CD4-positive, alpha-beta T cell treated with Interleukin-15 for 4 hours (primary cell): ENCODE data around the gene OR2B2.
"Not testable (repeated sequence)": the region's sequence is repeated elsewhere in the genome, so short reads cannot be mapped to it uniquely, and the experiment has no call there.

Source experiments
- DNase-seq: peaks from one replicate; pipeline ENCODE4 v3.0.0-alpha.2; 2020; ENCODE audit warnings: low spot score

Gene OR2B2

DNA sequence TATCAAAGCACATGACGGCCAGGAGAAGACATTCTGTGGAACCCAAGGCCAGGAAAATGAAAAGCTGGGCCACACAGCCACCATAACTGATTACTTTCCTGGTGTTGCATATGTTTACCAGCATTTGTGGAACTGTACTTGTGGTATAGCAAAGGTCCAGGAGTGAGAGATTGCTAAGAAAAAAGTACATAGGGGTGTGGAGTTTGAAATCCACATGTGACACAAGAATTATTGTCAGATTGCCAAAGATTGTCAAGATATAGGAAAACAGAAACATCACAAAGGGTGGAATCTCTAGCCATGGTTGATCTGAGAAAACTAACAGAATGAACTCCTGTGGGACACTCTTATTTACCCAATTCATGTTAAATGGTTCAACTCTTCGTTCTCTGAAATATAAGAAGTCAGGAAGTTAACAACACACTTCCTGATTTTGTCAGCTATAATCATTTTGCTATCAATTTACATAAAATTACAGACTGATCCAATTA, at the start of gene OR2B2:
Gene OR2B2, minus strand, starts transcription at position 441 of the 491 bp plus-strand sequence. Its CDS starts 77 bp downstream, at position 364.
- DNase-seq: no peak

DNA sequence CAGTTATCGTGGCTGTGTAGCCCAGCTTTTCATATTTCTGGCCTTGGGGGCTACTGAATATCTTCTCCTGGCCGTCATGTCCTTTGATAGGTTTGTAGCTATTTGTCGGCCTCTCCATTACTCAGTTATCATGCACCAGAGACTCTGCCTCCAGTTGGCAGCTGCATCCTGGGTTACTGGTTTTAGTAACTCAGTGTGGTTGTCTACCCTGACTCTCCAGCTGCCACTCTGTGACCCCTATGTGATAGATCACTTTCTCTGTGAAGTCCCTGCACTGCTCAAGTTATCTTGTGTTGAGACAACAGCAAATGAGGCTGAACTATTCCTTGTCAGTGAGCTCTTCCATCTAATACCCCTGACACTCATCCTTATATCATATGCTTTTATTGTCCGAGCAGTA, 45.3 kb upstream of the OR2B2 start:
- DNase-seq: no peak

DNA sequence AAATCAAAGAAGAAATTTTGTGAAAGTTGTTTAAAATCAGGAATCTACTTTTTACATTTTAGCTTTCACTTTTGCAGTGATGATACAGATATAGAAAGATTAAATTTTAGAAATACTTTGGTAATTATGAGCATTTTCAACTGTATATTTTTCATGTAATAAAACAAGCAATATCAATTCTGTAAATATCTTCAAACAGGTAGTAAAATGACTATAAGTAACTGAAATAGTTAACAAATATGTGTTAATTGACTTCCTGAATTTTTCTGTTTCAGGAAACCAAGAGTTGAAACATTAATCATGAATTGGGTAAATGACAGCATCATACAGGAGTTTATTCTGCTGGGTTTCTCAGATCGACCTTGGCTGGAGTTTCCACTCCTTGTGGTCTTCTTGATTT, 44.7 kb upstream of the OR2B2 start, which contains the start of gene OR2B6:
Gene OR2B6, plus strand, starts transcription at position 301 of the 400 bp plus-strand sequence. Its CDS starts 0 bp downstream, at position 301.
- no peak for DNase-seq

DNA sequence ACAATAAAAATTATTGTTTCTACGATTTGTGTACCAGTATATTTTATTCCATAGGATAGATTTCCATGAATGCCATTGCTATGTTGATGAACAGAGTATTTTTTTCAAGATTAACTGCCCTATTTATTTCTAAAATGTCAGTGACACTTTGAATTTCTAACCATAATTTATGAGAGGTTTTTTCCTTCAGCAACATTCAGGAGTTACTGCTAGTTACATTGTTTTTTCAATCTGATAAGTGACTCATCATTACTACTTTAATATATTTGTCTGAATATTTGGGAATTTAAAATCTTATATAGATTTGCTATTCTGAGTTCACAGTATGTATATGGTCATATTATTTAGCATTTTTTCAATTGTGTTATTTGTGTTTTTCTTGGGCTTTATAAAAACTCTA, 38.8 kb upstream of the OR2B2 start:
- DNase-seq: no peak

DNA sequence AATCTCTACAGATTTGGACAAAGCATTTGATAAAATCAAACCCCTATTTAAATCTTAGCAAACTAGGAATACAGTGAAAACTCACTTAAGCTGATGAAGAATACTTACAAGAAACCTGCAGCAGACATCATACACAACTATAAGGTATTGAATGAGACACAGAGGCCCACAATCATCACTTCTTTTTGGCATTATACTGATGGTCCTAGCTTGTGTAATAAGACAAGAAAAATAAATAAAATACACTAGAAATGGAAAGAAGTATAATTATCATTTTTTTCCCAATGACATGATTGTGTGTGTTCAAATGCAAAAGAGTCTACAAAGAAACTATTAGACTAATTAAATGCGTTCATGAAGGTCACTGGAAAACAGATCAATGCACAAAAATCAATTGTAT, 36.0 kb upstream of the OR2B2 start:
- DNase-seq: no peak

DNA sequence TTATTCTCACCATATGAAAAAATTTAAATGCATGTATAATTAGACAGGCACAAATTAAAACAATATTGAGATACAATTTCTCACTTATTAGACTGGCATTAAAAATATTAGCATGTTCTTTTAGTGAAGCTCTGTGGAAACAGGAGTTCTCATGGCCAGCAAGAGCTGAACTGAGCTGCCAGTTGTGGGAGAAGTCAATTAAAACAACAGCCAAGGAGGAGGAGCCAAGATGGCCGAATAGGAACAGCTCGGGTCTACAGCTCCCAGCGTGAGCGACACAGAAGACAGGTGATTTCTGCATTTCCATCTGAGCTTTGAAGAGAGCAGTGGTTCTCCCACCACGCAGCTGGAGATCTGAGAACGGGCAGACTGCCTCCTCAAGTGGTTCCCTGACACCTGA, 30.9 kb upstream of the OR2B2 start:
- DNase-seq: not testable (repeated sequence)

DNA sequence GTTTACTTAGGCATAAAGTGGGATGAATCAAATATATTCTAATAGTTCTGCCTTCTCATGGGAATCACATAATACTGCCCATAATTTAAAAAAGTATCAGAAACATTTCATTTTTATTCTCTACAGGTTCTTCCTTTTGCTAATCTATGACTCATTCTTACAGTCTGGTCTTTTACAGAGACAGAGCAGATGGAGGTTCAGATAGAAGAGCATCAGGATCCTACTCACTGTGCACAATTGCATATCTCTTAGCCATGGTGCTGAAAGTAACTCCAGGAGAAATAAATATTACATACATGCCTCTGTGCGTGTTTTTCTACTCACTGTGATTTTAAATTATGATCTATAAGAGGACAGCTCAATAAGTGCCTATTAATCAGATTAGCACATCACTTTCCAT, 28.6 kb upstream of the OR2B2 start:
- DNase-seq: no peak

DNA sequence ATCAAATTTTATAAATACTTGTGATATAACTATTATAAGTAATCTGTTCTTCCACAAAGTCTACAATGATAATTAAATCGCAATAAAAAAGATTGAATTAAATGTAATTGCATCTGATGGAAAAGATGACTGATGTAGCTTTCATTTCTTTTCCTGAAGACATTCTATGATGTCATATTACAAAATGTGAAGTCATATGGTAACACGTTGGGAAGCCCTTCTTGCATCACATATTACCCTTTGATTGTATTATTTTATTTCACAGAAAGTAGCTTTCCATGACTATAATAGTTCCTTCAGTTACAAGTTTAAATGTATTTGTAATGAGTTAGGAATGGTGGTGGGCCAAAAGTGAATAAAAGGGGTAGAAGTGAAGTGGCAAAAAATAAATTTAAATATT, 19.0 kb upstream of the OR2B2 start:
- no peak for DNase-seq

DNA sequence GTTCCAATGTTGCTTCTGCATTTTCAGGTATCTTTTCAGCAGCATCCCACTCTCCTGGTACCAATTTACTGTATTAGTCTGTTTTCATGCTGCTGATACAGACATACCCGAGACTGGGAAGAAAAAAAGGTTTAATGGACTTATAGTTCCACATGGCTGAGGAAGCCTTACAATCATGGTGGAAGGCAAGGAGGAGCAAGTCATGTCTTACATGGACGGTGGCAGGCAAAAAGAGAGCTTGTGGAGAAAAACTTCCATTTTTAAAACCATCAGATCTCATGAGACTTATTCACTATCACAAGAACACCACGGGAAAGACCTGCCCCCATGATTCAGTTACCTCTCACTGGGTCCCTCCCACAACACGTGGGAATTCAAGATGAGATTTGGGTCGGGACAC, 17.7 kb upstream of the OR2B2 start:
- DNase-seq: not testable (repeated sequence)

DNA sequence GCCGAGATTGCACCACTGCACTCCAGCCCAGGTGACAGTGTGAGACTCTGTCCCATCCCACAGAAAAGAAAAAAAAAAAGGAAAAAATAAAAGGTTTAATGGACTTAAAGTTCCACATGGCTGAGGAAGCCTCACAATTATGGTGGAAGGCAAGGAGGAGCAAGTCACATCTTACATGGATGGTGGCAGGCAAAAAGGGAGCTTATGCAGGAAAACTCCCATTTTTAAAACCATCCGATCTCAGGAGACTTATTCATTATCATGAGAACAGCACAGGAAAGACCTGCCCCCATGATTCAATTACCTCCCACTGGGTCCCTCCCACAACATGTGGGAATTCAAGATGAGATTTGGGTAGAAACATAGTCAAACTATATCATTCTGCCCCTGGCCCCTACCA, 15.8 kb upstream of the OR2B2 start:
- not testable (repeated sequence) for DNase-seq

DNA sequence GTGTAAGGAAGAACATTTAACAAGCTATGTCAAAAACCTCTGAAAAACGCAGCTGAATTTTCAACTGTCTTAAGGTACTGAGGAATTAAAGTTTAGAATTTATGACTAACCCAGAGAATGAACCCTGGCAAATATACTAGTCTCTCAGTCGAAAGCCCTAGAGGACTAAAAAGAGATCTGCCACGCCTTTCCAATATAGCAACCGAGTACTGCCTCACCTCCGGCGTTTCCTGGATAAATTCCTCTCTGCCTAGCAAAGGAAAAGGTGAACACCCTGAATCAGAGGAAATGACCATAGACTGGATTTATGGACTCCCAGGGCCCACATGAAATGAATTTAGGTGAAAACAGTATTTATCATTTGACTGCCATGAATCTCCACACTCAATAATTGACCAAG, 12.0 kb upstream of the OR2B2 start:
- DNase-seq: no peak

DNA sequence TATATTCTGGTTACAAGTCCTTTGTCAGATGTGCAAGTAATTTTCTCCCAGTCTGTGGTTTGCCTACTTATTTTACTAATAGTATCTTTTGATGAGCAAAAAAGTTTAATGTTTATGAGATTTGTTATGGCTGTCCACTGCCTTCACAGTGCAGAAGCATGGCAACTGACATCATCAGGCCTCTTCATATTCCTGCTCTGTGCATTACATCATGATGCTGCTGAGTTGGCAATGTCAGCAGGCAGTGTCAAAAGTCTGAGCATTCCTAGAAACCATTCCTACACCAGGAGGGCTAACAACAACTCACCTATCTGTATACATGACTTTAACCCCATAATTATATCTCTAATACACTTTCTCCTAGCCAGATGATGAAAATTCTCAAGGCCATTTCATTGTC, 10.8 kb upstream of the OR2B2 start:
- no peak for DNase-seq

DNA sequence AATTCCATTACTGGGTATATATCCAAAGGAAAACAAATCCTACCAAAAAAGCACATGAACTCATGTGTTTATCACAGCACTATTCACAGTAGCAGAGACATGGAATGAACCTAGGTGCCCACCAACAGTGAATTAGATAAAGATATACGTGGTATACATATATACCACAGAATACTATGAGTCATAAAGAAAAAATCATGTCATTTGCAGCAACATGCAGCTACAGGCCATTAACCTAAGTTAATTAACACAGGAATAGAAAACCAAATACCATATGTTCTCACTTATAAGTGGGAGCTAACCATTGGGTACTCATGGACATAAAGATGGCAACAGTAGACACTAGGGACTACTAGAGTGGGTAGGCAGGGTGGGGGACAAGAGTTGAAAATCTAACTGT, 4.2 kb downstream of the OR2B2 start:
- DNase-seq: no peak

DNA sequence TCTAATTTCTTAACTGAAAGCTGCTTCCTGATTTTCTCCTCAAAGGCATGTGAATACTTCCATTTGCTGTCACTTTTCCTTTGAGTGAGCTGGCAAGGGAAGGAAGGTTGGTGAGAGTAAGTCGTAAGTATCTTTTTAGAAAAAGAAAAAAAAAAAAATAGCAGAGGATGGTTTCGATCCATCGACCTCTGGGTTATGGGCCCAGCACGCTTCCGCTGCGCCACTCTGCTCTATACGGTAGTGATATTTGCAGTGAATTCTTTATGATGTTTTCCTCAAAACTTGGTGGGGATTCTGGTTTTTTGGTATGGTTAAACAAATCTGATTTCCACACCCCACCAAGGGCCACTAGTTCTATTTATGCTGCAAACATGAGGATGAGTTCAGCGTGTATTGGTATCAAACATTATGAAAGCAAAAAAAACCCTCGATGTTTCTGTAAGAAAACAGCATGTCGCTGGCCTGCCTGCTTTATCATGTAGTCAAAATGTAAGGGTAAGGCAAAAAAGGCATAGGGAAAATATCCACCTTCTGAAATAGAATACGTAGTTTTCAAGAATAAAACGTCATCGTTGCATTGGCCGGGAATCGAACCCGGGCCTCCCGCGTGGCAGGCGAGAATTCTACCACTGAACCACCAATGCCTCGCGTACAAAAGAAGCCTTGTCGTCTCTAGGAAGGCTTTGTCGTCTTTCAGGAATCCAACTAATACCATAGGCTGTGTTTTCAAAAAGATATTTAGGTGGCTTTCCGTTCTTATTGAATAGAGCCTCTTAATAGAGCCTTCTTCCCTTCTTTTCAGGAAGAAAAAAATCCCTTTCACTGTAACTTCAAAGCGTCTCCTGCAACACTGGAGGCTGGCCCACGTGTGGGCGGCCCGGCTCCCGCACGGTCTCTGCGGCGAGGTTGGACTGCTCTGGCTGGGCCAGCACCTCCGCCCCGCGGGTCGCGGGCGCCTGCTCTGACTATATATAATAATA, 9.6 kb downstream of the OR2B2 start:
- DNase-seq: peak; percentile 91

DNA sequence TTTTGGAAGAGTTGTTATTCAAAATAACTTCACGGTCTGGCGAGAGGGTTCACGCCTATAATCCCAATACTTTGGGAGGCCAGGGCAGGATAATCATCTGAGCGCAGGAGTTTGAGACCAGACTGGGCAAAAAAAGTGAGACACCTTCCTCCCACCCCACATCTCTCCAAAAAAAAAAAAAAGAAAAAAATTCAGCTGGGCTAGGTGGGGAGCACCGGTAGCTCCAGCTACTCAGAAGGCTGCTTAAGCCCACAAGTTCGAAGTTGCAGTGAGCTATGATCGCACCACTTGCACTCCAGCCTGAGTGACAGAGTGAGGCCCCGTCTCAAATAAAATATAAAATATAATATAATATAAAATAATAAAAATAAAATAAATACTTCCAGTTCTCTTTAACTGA, 10.4 kb downstream of the OR2B2 start:
- no peak for DNase-seq

DNA sequence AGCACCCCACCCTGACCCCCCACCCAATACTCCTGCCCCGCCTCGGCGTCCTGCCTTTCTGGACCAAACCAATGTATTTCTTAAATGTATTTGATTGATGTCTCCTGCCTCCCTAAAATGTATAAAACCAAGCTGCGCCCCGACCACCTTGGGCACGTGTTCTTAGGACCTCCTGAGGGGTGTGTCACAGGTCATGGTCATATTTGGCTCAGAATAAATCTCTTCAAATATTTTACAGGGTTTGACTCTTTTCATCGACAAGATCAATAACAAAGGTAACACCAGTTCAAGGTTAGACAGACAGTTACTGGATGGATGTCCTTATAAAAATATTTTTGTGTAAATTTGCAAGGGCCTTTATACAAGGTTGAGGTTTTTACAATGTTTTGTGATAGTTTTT, 12.0 kb downstream of the OR2B2 start:
- not testable (repeated sequence) for DNase-seq

DNA sequence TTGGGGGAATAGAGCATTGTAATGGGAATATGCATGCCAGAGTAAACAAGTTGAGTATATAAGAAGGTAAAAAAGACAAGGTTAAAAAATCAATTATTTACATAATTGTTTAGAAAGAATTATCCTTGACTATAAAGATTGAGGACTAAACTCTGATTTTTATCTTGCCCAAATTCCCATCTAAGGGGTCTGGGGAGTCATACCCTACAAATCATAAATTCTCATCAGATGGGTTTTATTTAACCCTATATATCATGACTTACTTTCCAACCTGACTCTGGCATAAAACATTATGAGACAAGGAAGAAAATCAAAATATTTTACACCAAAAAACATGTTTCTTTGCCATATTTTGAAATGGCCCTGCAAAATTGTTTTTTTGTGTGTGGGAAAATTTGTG, 12.7 kb downstream of the OR2B2 start:
- DNase-seq: no peak

DNA sequence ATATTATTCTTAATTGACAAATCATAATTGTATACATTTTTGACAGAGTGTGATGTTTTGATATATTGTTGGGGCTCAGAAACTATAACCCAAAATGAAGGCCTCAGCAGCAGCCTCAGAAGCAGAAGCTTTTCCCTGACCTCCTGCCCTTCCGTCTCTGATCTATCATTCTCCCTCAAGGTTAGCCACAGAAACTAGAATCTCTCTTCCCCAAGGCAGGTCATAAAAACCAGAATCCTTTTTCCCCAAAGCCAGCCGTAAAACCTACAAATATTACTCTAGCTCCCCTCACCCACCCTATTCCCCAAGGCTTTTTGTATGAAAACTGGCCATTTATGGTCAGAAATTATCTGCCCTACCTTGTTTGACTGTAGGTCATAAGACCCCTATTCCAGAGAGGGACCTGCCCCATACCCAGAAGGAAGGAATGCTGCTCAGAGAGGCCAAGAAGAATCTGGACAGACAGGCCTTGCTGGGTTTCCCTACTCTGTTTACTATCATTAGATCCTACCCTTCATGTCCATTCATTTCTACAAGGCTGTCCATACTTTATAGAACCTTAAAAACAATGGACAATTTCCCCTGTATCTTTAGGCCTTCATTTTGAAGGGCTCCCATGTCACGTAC, 14.5 kb downstream of the OR2B2 start:
- no peak for DNase-seq

DNA sequence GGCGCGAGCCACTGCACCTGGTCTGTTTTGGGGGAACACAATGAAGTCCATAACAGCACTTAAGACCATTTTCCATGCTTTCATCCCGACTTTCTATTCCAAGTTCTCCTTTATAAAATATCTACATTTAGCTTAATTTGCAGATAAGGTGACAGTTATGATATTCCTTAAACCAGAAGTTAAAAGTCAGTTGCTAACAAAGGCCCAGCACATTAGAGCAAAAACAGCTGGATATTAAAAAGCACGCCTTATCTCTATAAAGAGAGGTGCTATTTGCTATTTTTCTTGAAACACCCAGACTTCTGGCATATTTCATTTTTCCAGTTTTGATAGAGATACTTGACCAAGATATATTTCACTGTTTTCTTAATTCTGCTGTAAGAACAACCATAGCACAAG, 15.8 kb downstream of the OR2B2 start:
- DNase-seq: no peak

DNA sequence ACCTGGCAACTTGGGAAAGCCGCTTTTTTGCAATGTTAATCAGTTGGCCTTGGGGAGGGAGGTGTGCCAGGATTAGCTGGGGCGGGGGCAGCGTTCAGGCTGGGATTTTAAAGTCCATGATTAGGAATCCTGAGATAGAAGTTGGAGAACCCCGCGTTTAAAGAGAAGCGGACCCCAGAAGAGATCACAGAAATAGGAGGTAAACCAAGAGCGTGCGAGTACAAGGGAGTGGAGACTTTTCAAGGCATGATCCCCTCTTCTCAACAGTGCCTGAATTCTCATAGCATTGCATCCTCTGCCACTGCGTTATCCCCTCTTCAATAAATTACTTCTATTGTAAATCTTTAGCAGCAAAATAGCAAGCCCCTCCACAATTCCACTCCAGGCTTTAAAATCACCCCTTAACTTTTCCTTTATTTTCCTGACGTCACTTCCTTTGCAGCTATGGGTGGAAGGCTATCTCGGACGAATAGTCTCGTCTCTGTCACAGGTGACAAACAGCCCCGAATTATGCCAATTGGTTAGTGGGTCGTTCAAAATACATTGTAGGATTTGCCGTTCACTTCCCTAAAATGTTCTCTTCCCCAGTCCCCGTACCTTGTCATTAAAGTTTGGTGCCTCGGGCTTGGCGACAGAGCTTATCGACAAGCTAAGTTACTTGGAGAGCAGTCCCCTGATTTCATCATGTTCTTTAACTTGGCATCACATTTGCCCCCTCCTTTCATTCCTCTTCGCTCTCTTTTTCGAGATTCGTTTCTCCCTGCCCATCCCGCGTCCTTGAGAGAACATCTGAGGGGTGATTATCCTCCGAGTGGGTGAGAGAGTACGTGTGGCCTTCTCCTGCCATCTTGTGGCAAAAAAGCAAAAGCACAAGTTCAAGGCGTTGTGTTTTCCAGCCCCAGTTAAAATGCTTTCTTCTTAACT, 17.1 kb downstream of the OR2B2 start:
- DNase-seq: peak; percentile 78

DNA sequence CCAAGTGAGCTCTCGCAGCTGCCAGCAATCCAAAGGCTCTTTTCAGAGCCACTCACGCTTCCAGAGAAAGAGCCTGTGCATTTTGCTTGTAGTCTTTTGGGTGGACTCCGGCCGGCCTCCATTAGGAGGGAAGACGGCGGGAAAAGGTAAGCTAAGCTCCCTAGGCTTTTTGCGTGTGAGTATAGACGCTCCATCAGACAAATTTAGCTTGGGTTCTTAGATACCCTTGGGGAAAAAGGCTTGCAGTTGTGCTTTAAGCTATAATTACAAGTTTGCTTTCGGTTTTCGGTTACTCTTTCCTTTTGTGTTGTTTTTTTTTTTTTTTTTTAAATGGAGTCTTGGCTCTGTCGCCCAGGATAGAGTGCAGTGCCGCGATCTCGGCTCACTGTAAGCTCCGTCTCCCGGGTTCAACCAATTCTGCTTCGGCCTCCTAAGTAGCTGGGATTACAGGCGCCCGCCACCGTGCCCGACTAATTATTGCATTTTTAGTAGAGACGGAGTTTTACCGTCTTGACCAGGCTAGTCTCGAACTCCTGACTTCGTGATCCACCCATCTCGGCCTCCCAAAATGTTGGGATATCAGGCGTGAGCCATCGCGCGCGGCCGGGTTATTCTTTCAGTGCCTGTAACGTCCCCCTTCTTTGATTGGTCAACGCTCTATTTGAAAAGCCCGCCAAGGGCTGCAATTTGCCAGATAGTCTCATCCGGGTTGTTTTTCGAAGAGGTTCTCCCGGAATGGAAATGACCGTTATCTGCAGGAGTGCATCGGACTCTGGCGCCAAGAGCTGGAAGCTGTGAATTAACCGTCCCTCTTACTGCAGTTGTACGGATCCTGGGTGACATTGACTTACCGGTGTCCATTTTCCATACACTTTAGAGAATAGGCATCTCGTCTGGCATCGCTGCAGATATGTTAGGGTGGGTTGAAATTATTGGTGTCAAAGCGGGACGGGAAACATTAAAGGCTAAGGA, 18.1 kb downstream of the OR2B2 start:
- DNase-seq: peak; percentile 88
